ENCODE data around the gene NGDN.

The NGDN gene

GRCh38 chr14:23432102-23432925 lies 37.2 kb upstream of the NGDN start:
- Histone ChIP-seq H3K27me3 (no peaks in the 10 kb centered on the region), H4K20me1 (no peaks in the 10 kb centered on the region), H3K4me1 (no peaks in the 10 kb centered on the region), H3K4me2 (no peak overlapping the region), H3K9ac (no peak overlapping the region), H3K4me3 (no peak overlapping the region), H3K36me3 (no peaks in the 10 kb centered on the region), H3K9me3 (0 out of 2 replicates have a peak, but pooled peaks cover 3% of the 10 kb centered on the region), H3K27ac (no peak overlapping the region)
- TF ChIP-seq Cebpa-rat (IDR thresholded peaks at IDR 0.05), result no peak

GRCh38 chr14:23432946-23433345 lies 36.6 kb upstream of the NGDN start:
- Histone ChIP-seq H3K27ac (no peak overlapping the region), H4K20me1 (no peaks in the 10 kb centered on the region), H3K27me3 (no peaks in the 10 kb centered on the region), H3K9me3 (no peaks in the 10 kb centered on the region), H3K36me3 (no peaks in the 10 kb centered on the region), H3K9ac (no peak overlapping the region), H3K4me3 (no peak overlapping the region), H3K4me2 (no peak overlapping the region), H3K4me1 (no peaks in the 10 kb centered on the region)
- TF ChIP-seq Cebpa-rat (IDR thresholded peaks at IDR 0.05), result no peak

- no peaks in the 10 kb centered on the region for H3K27me3 ChIP-seq
Measured at GRCh38 chr14:23433457-23433856, 36.0 kb upstream of the NGDN start.

GRCh38 chr14:23434488-23435222 lies 34.8 kb upstream of the NGDN start:
- no peak overlapping the region for H3K27ac ChIP-seq
- no peak for TF ChIP-seq Cebpa-rat (IDR thresholded peaks at IDR 0.05)

More at GRCh38 chr14:23433457-23433856, 36.0 kb upstream of the NGDN start:
- no peak overlapping the region for H3K9ac ChIP-seq
- no peak for TF ChIP-seq Cebpa-rat (IDR thresholded peaks at IDR 0.05)
- H3K36me3 ChIP-seq, result no peaks in the 10 kb centered on the region
- no peaks in the 10 kb centered on the region for H3K4me1 ChIP-seq
- no peak overlapping the region for H3K27ac ChIP-seq
- no peaks in the 10 kb centered on the region for H4K20me1 ChIP-seq
- no peaks in the 10 kb centered on the region for H3K9me3 ChIP-seq
- H3K4me2 ChIP-seq, result no peak overlapping the region
- no peak overlapping the region for H3K4me3 ChIP-seq

GRCh38 chr14:23435543-23436326 lies 33.8 kb upstream of the NGDN start, which contains the start of gene MYH7:
Gene MYH7, minus strand, starts transcription at chr14:23435660. Its CDS starts 1,928 bp downstream, at chr14:23433732.
- Histone ChIP-seq H3K9me3 (no peaks in the 10 kb centered on the region), H3K4me2 (no peak within 1 kb of the TSS), H3K4me3 (no peak within 1 kb of the TSS), H4K20me1 (no peaks in the 10 kb centered on the region), H3K36me3 (no peaks in the 10 kb centered on the region), H3K27me3 (no peaks in the 10 kb centered on the region), H3K27ac (no peak within 1 kb of the TSS), H3K4me1 (no peaks in the 10 kb centered on the region), H3K9ac (no peak within 1 kb of the TSS)
- no peak for TF ChIP-seq Cebpa-rat (IDR thresholded peaks at IDR 0.05)

More at GRCh38 chr14:23434488-23435222, 34.8 kb upstream of the NGDN start:
- H3K27me3 ChIP-seq, result no peaks in the 10 kb centered on the region
- H3K9ac ChIP-seq, result no peak overlapping the region
- H3K4me3 ChIP-seq, result no peak overlapping the region
- H3K4me1 ChIP-seq, result no peaks in the 10 kb centered on the region
- H3K9me3 ChIP-seq, result no peaks in the 10 kb centered on the region
- H3K4me2 ChIP-seq, result no peak overlapping the region
- no peaks in the 10 kb centered on the region for H4K20me1 ChIP-seq
- no peaks in the 10 kb centered on the region for H3K36me3 ChIP-seq

GRCh38 chr14:23436327-23437132 lies 33.0 kb upstream of the NGDN start:
- Histone ChIP-seq H3K4me3 (no peak overlapping the region), H3K9ac (no peak overlapping the region), H3K4me2 (no peak overlapping the region), H3K27ac (no peak overlapping the region), H3K27me3 (no peaks in the 10 kb centered on the region), H3K36me3 (no peaks in the 10 kb centered on the region), H3K9me3 (no peaks in the 10 kb centered on the region), H4K20me1 (no peaks in the 10 kb centered on the region), H3K4me1 (no peaks in the 10 kb centered on the region)
- no peak for TF ChIP-seq Cebpa-rat (IDR thresholded peaks at IDR 0.05)

- Histone ChIP-seq H3K4me2 (no peak overlapping the region), H3K4me1 (no peaks in the 10 kb centered on the region), H3K27me3 (no peaks in the 10 kb centered on the region), H4K20me1 (no peaks in the 10 kb centered on the region), H3K9me3 (no peaks in the 10 kb centered on the region), H3K4me3 (no peak overlapping the region), H3K9ac (no peak overlapping the region), H3K36me3 (no peaks in the 10 kb centered on the region), H3K27ac (no peak overlapping the region)
- TF ChIP-seq Cebpa-rat (IDR thresholded peaks at IDR 0.05), result no peak
Measured at GRCh38 chr14:23437133-23438100, 32.1 kb upstream of the NGDN start.
